Ecto neural progenitor cell (in vitro differentiated cells): ENCODE measurements around the gene IFNK.

ENCODE experiments used
- DNase-seq: peaks from one replicate; pipeline ENCODE4 v3.0.0-alpha.2; 2018; ENCODE audit warnings: low spot score

IFNK gene

DNA sequence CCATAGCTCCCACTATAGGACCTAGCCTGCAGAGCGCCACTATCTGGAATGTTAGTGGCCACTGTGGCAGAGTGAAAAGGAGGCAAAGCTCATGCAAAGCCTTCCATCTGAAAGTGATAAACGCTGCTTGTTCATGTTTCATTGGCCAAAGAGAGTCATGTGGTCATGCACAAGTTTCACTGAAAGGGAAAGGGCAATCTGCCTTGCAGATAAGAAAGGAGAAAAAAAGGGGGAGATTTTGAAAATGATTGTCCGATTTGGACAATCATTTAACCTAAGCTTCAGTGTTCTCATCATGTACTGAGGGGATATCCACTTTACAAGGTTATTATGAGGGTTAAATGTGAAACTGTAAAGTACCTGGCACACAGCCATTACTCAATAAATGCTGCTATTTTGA, 14.6 kb downstream of the IFNK start:
- DNase-seq = no peak

DNA sequence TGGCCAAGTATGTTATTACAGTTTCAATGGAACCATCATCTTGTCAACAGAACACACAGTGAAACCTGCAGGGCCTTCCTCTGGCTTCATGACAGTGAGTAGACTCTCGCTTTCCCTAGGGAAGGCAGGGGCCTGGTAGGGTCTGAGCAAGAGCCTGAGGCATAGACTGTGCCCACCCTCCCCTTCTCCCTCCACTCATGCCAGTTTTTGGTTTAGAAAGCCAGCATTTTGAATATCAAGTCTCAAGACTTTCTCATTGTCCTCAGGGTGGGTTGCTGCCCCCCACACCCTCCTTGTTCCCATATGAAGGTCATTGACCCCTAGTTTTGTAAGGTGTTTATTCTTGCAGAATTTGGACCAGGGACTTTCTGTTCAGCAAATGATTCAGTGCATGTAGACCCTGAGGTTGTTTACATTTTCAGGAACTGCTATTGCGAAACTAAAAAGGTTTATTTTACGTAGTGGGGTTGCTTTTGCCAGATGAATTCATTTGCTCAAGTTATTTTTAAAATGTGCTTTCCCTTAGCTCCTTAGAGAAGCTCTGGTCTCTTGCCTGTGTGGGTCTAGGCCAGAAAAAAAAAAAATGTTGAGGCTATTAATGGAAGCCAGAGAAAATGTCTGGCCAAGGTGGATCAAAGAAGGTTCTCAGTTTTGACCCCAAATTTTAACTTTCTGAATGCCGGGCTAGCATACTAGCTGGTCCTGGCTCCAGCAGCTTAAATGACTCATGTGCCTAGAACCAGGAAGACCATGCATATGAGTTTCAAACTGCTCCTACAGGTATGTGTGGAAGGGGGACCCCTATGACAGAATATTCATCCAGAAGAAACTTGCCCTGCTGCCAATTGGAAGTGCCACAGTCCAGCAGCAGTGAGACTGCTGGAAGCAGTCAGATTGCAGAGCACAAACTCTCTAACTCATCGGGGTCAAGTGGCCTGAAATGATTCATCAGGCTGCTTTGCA, 15.7 kb downstream of the IFNK start:
- DNase-seq = no peak

DNA sequence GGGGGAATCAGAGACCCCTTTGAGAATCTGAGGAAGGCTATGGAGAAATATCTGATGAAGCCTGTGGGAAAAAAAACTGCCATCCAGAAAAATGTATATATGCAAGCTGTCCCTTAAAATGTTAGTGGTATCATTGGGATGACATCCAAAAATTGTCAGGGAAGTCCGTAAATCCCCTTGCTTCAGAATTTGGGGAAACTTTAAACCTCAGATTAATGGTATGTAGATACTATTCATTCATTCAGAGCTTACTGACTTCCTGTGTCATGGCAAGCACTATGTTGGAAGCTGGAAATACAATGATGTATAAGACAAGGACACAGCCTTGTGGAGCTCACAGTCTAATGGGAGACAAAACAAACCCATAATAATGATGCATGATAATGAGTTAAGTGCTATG, 16.4 kb downstream of the IFNK start:
- no peak for DNase-seq

DNA sequence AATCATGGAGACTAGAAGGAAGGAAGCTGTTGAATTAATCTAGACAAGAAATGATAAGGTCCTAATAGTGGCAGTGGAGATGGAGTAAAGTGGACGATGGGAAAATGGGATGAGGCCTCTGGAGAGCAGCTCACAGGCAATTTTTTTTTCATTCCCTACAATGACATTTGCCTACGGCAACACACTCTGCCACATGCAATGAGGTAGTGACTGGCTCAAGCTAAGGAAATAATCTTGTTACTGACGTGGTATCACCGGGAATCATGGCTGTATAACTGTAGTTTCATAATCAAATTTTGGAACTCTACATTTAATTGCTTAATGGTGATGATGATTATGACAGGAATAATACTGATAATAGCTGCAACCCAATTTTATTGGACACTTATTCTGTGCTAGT, 17.6 kb downstream of the IFNK start:
- DNase-seq = no peak

DNA sequence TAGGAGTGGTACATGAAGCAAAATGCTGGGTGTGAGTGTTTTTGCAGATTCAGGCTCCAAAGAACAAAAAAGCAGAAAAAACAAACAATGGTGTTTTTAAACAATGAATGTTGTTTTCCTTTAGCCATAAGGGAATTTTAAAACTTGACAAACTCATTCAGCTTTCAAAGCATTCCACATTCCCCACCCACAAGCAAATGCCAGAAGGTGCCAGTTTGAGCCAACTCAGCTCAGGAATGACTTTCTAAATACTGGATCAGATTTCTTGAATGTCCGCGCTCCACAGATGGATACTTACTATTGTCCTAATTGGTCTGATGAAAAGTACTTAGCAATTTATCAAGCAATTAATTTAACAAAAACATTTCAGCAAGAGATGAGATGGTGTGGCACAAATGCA, 18.4 kb downstream of the IFNK start:
- no peak for DNase-seq

DNA sequence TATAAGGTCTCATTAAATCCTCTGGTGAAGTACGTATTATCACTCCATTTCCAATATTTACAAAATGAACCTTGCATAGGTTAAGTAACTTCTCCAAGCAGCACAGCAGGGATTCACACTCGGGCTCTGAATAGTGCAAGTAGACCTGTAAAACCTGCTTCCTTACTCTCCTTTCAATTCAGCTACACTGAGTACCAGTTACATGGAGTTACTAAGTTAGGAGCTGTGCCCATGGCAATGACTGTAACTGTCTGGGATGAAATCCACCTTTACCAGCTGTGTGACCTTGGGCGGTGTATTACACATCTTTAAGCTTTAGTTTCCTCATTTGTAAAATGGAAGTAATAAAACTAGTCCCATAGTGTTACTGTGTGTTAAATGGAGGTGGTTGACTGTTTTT, 21.4 kb downstream of the IFNK start:
- no peak for DNase-seq

DNA sequence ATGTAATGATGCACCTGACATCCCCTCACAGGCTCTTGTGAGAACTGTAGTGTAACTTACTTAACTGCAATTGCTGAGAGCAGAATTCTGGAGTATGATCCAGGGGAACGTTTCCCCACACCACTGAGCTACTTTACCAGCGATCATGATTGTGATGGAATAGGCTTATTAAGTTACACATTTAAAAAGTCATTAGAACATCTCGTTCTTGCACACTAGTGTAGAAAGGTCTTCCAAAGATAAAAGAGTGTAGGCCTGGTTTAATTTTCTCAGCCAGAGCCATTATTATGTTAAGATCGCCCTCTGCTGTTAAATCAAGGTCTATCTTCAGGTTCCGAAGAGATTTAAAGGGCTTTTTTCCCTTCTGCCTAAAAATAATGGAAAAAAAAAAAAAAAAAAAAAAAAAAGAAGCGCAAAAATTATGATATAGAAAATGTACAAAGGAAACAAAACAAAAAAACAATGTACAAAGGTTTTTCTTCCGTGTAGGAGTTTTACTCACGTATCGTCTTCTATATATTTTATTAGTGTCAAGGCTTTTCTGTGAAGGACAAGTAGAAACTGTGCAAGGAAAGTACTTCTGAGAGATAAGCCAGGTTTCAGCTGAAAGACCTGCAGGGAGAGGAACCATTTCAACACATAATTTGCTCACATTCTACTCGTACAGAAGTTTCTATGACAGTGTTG, 24.1 kb downstream of the IFNK start:
- DNase-seq = no peak

DNA sequence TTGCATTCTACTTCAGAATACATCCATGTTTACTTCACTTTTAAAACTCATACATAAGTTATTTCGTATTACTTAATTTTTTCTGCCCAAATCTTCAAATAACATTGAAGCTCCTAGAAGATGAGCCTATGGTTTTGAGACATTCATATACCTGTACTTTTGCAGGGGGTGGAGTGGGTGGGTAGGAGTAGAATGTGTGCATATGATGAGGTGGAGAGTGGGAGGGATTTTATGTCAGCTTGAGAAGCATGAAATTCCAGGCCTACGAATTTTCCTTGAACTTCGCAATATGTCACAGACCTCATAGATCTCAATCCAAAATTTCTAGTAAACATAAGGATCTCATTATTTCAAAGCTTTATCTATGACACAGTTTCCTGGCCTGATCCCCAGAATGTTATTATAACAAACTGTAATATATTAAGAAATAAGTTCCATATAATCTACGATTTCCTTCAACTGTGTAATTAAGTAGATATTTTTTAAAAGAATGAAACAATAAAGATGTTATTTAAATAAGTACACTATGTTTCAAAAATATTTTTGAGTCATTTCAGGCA, 25.2 kb downstream of the IFNK start:
- DNase-seq = no peak

DNA sequence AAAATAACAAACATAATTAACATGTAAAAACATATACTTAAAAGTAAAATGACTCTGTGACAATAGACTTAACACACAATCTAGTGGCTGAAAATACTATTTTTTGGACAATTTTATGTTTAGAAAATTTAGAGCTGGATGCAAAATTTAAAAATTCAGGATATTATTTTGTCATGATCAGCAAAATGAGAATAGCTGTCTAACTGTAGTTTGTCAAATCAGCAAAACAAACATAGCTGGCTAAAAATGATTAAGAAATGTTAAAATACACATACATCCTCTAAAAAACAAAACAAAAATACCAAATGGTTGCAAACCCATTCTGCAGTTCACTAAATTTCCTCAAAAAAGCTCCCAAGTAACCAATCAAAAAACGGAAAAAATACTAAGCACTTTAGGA, 30.6 kb downstream of the IFNK start:
- DNase-seq = no peak

DNA sequence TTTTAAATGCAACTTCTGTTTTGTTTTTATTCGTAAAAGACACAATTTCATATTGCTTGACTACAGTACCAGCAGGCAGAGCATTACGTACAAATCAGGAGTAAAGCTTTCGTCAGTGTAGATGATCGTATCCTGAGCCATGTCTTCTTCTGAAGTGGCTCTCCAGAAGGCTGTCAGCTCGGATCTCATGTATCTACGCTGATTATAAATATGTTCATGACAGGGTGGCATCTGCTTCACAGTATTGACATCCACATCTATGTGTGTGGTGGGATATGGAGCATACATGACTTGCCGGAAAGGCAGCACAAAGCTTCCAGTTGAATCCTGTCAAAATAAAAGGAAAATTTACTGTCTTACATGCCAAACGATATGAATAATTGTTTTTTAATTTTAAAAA, 32.4 kb downstream of the IFNK start:
- DNase-seq = no peak

DNA sequence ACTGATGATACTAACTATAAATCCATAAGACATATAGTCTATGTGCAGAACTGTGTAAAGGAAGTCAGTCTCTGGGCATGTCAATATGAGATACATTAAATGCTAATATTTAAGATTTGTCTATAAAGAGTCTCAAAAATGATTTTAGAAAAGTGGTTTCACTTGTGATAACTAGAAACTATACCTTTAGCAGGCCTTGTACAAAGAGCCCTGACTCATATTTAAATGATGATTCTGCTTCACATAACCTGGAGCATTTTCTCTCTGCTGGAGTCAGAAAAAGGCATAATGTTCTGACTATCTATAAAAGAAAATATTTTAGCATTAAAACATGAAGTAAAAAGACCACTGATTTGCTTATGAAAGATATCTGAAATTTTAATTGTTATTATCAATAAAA, 34.2 kb downstream of the IFNK start:
- DNase-seq = no peak

DNA sequence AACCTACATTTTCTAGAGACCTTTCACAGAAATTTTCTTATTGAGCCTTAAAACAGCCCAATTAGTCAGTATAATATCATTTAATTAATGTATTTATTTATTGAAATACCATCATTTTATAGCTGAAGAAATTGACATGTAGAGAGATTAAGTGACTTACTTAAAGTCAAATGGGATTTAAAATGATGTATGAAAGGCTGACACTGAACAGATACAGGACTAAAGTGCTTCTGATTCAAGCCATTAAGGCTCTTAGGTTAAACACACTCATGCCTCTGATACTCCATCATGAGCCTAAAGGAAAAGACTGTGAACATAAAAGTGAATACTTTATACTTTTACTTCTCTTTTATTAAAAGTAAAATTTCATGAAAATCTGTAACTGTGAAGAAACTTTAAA, 36.4 kb downstream of the IFNK start:
- DNase-seq = no peak

DNA sequence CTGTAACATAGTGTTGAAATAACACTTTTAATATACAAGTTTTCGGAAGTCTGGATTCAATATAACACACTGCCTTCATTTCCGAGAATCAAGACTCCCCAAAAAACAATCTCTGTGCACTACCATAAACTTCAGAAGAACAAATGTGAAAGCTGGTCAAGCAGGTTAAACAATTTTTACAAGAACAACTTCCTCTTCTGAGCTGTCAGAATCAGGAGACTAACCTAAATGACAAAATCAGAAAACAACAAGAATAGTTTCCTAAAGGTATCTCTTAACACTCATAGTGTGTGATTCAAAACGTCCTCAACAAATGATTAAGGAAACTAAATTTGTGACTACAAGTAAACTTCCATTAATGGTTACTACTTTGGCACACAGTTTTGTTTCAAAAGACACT, 37.6 kb downstream of the IFNK start:
- no peak for DNase-seq

DNA sequence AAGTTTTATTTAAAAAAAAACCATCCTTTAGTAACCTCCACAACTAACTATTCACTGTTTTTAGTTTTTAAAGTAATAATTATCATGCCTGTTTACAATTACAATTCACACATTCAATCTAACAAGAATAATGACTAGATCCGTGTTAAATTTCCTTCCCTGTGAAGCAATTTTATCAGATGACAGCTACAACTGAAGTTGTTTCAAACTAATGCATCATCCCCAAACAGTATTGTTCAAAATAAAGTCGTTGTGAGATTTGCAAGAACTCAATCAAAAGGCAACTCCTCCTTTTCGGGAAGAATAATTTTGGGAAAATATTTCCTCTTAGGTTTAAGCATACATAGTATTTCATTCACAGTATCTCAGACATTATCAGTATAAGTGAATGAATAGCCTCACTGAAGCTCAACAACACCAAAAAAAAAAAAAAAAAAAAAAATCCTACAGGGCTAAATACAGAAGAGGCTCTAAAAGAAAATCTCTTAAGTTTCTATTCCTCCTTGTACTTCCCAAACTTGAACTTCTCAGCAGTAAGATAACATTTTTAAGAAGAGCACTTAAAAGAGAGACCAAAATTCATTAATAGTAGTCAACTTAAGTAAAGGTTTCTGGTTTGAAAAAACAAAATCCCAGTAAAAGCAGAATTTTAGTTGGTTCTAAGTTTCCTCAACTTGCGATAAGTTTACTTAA, 39.8 kb downstream of the IFNK start:
- no peak for DNase-seq

DNA sequence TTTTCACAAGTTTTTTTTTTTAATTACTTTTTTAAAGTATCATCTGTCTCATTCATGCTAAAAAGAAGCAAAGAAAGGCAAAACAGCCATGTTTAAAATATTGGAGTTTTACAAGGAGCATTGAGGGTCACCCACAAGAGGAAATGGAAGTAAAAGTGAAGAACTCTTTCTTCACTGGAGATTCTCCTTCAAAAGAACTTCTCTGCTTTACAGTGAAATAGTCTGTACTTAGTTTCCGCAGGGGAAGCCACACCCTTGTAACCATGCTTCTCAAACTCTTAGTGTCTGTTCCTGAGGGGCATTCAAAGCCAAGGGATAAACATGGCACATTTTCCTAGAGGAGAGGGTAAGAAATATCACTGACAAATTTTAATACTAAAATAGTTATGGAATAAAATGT, 40.6 kb downstream of the IFNK start:
- DNase-seq = no peak

DNA sequence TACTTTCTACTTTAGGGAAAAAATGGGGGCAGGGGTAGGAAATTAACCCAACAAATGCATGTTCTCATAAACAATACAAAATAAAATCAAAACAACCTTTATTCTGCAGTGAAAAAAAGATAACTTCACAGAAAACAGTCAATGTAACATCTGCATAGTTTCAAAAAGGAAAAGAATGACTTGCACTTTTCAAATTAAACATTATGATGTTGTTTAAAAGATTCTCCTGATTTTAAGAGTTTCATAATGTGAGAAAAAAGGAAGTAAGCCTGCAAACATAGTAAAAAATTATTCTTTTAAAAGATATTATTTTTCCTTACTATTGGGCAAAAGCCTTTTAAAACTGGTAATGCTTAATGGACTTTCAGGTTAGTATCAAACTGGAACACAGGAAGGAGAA, 41.6 kb downstream of the IFNK start:
- no peak for DNase-seq

DNA sequence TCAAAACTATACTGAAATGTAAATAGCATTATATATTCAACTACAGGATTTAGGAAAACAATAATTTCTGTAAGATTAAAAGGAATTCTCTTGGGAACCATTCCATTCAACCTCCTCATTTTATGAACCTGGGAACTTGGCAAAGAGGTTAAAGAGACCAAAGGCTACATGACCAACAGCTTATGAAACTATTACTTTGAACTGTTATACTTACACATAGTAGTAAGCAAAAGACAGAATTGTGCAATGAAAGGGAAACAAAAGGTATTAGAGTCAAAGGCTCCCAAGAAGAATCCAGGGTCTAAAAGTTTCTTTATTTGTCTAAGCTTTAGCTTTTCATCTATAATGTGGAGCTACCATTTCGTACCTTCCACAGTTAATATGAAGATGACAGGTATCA, 42.0 kb downstream of the IFNK start:
- DNase-seq = no peak

DNA sequence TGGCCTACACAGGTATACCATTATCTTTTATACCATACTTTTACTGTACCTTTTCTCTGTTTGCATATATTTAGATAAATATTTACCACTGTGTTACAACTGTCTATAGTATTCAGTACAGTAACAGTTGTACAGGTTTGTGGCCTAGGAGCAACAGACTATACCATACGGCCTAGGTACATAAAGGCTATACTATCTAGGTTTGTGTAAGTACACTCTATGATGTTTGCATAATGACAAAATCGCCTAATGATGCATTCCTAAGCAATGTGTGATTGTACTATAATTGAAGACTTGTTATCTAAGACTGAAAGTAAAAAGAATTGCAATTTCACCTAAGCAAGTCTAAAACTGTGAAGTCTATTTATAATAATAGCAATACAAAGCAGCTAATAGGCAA, 45.3 kb downstream of the IFNK start:
- no peak for DNase-seq

DNA sequence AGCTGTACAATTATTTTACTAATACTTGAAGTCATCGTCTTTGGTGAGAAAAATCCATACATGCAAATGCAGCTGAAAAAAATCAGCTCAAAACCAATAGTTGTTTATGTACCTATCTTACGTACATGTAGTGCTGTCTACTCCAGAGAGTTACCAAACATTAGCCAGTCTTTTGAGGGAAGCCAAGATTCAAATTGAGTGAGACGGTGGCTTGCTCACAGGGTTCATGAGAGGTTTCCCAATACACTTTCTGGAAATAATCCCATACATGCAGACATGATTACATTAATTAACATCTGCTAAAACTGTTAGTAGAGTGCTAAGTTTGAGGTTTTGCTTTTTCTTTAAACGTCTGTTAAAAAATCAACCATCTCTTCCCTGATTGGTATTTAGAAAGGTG, 46.9 kb downstream of the IFNK start:
- no peak for DNase-seq

DNA sequence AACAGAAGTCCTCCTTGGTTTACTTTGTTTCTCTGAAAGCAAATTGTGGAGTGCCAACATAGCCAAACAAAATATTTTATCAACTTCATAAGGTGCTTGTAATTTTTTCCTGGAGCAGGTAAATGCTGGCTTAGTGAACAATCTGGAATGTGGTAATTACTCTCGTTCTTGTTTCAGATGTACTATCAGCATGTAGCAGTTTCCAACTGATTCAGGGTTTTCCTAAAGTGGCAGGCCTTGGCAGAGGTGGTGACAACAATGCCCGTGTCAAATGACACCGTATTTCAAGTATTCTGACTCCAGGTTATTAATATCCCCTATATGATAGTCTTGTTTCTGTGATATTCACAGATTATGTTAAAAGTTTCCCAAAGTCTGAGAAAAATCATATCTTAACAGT, 48.0 kb downstream of the IFNK start:
- no peak for DNase-seq

DNA sequence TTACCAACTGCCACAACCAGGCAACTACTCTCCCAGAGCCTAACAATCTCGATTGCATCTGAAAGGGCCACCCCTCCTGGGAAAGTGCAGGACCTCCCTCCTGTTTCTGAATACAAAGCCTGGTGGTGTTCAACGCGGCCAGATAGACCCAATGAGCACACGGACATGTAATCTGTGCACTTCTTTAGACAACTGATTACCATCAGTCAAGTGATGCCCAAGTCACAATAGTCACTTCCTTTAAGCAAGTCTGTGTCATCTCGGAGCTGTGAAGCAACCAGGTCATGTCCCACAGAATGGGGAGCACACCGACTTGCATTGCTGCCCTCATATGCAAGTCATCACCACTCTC, 48.5 kb downstream of the IFNK start:
- DNase-seq = no peak

DNA sequence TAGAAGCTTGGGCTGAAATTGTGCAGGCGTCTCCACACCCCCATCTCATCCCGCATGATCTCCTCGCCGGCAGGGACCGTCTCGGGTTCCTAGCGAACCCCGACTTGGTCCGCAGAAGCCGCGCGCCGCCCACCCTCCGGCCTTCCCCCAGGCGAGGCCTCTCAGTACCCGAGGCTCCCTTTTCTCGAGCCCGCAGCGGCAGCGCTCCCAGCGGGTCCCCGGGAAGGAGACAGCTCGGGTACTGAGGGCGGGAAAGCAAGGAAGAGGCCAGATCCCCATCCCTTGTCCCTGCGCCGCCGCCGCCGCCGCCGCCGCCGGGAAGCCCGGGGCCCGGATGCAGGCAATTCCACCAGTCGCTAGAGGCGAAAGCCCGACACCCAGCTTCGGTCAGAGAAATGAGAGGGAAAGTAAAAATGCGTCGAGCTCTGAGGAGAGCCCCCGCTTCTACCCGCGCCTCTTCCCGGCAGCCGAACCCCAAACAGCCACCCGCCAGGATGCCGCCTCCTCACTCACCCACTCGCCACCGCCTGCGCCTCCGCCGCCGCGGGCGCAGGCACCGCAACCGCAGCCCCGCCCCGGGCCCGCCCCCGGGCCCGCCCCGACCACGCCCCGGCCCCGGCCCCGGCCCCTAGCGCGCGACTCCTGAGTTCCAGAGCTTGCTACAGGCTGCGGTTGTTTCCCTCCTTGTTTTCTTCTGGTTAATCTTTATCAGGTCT, 49.0 kb downstream of the IFNK start, which contains the start of gene C9orf72:
Gene C9orf72 (minus strand): TSS at position 564 of the 716 bp plus-strand sequence. CDS start 6,361 bp downstream, outside the sequence.
- peak; percentile 92 for DNase-seq
